K562 (cell line): ENCODE measurements around the gene TCEANC2. TPM values are rescaled to one million over a fixed set of nuclear protein-coding genes. Genes with fewer than 3 reads are reported as not detected.
A peak's percentile ranks its signal among the peaks of the same experiment; 100 is the strongest.

Source experiments
- CHD1 ChIP-seq: fragments of 200-600 bp; sonication (generic); IDR thresholded peaks from one replicate; pipeline ENCODE4 v1.6.1; 2012; ENCODE audit warnings: mild to moderate bottlenecking, moderate library complexity, low read length, inconsistent platforms
- GATAD2A ChIP-seq: fragments of 450-650 bp; IDR thresholded peaks from 2 replicates; pipeline ENCODE4 v1.6.1; 2017
- ILF3 ChIP-seq: fragments of 450-650 bp; IDR thresholded peaks from 2 replicates; pipeline ENCODE4 v1.6.1; 2018; ENCODE audit warnings: antibody characterized with exemption, mild to moderate bottlenecking, moderate library complexity, borderline replicate concordance
- NCOR1 ChIP-seq: fragments of 450-650 bp; IDR thresholded peaks from 2 replicates; pipeline ENCODE4 v1.6.1; 2016; ENCODE audit warnings: mild to moderate bottlenecking, moderate library complexity
- NR3C1 ChIP-seq: sonication (generic); formaldehyde crosslinking; IDR thresholded peaks from 2 replicates; pipeline ENCODE4 v1.8.1; 2022; ENCODE audit warnings: missing genetic modification reagents
- NR4A1 ChIP-seq, 2 experiments: fragments of 250-450 bp in 1 of 2; fragments of 450-650 bp in 1 of 2; sonication (Bioruptor Pico) in 1 of 2; IDR thresholded peaks; 2 replicates each; pipeline versions ENCODE4 v1.4.0 to v1.6.1; 2016 to 2020; ENCODE audit warnings: mild to moderate bottlenecking in 2 of 2, missing compliant biosample characterization in 1 of 2, missing genetic modification characterization in 1 of 2, moderate library complexity in 1 of 2
- NRF1 ChIP-seq, 2 experiments: fragments of 450-650 bp; IDR thresholded peaks in 1 of 2; conservative IDR thresholded peaks in 1 of 2; 2 replicates each; pipeline ENCODE4 v1.6.1; 2014; ENCODE audit warnings: mild to moderate bottlenecking in 2 of 2
- PHB2 ChIP-seq: fragments of 450-650 bp; IDR thresholded peaks from 2 replicates; pipeline ENCODE4 v1.6.1; 2017; ENCODE audit warnings: low read depth
- RBM14 ChIP-seq: fragments of 200-400 bp; formaldehyde crosslinking; IDR thresholded peaks from 2 replicates; pipeline ENCODE4 v1.6.1; 2018; ENCODE audit warnings: low read depth, mild to moderate bottlenecking, low read length, moderate library complexity, borderline replicate concordance; ENCODE audit not compliant: insufficient read depth
- RBM34 ChIP-seq: fragments of 200-400 bp; formaldehyde crosslinking; IDR thresholded peaks from 2 replicates; pipeline ENCODE4 v1.6.1; 2018; ENCODE audit warnings: low read length, borderline replicate concordance; ENCODE audit not compliant: insufficient read depth
- U2AF2 ChIP-seq: fragments of 200-400 bp; formaldehyde crosslinking; optimal IDR thresholded peaks from 2 replicates; pipeline ENCODE3; 2017; ENCODE audit warnings: low read depth, mild to moderate bottlenecking, low read length
- ZNF143 ChIP-seq: sonication (generic); formaldehyde crosslinking; IDR thresholded peaks from 2 replicates; pipeline ENCODE4 v1.9.0; 2022; ENCODE audit warnings: mild to moderate bottlenecking, missing genetic modification reagents
- ZNF146 ChIP-seq: IDR thresholded peaks from one replicate; pipeline ENCODE4 v1.6.1; 2018; ENCODE audit warnings: missing compliant biosample characterization; ENCODE audit not compliant: unreplicated experiment
- ZNF699 ChIP-seq: fragments of 250-450 bp; sonication (Bioruptor Pico); IDR thresholded peaks from 2 replicates; pipeline ENCODE4 v1.8.0; 2021; ENCODE audit warnings: mild to moderate bottlenecking, moderate library complexity; ENCODE audit not compliant: insufficient replicate concordance
- polyA plus RNA-seq, 8 experiments: library from polyadenylated mRNA; depleted of rRNA in 4 of 8; stranded (reverse) in 5 of 8; unstranded in 3 of 8; fragments of >200 nt; fragmentation: Nextera tagmentation in 2 of 8; fragmentation: Illumina TruSeq in 1 of 8; extraction: Ambion mirVana in 2 of 8; extraction: Trizol in 1 of 8; gene quantifications; 2 replicates each; pipeline versions ENCODE4 v1.2.1 to v1.2.3, GENCODE V29; 2011 to 2014; ENCODE audit warnings: inconsistent platforms in 1 of 8, missing spikeins in 1 of 8
- total RNA-seq, 7 experiments: library from RNA; depleted of rRNA in 6 of 7; stranded (reverse); fragments of >200 nt in 6 of 7; fragmentation: Illumina TruSeq in 2 of 7; extraction: Trizol in 2 of 7; gene quantifications; 2 replicates each; pipeline versions ENCODE4 v1.2.1 to v1.2.3, GENCODE V29; 2011 to 2021; ENCODE audit warnings: low replicate concordance in 1 of 7
- TF ChIP-seq, protein P1 (sequence below), 2 experiments: fragments of 150-350 bp in 1 of 2; IDR thresholded peaks; 2 replicates each; pipeline ENCODE4 v1.6.1; 2012 to 2016; ENCODE audit warnings: low read depth in 2 of 2, low read length in 2 of 2, mild to moderate bottlenecking in 1 of 2, moderate library complexity in 1 of 2
- TF ChIP-seq, protein P2 (sequence below): sonication (generic); formaldehyde crosslinking; IDR thresholded peaks from 2 replicates; pipeline ENCODE4 v1.8.1; 2023; ENCODE audit warnings: mild to moderate bottlenecking, missing genetic modification reagents
- TF ChIP-seq, protein P3 (sequence below): sonication (generic); formaldehyde crosslinking; IDR thresholded peaks from 2 replicates; pipeline ENCODE4 v1.8.0; 2022; ENCODE audit warnings: mild to moderate bottlenecking, missing genetic modification reagents

Gene TCEANC2
- total and polyA plus RNA-seq, 9 of the 15 experiments (the other 6 are each of a cell fraction or from before 2014, with no cell fraction given) = 3.3 to 10.2 (median 7.0) TPM

DNA sequence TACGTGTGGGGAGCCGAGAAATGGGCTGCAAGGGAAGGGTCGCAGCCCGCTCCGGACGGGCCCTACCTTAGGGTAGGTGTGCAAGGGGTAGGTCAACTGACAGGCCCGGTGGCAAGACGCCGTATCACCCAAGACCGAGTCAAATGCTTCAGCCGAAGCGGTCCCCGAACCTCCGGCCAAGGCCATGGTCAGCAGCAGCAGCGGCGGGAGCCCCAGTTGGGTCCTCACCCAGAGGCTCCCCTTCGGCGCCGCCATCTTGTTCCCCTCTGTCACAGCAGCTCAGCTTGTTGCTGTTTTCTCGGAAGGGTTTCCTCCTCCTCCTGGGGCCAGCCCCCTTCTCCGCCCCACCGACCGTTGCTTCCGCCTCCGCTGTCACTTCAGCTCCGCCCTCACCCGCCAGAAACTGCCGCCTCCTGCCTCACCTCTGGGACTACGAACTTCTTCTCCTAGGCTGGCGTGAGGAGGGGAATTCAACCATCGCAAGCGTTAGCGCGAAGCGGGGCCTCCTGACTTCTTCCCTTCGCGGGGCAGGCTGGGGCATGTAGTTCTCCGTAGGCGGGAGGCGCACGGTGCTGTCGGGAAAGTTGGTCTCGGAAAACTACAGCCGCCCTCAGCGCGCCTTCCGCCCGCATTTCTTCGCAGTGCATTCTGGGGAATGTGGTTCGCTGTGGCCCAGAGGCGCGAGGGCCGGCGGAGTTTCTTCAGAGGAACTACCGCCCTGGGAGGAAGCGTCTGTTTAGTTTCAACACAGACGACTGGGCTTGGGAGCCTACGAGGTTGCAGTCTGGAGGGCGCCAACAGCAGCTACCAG, at the start of gene TCEANC2, which contains the start of gene TMEM59 (continued):
- TF ChIP-seq, protein P1, sequence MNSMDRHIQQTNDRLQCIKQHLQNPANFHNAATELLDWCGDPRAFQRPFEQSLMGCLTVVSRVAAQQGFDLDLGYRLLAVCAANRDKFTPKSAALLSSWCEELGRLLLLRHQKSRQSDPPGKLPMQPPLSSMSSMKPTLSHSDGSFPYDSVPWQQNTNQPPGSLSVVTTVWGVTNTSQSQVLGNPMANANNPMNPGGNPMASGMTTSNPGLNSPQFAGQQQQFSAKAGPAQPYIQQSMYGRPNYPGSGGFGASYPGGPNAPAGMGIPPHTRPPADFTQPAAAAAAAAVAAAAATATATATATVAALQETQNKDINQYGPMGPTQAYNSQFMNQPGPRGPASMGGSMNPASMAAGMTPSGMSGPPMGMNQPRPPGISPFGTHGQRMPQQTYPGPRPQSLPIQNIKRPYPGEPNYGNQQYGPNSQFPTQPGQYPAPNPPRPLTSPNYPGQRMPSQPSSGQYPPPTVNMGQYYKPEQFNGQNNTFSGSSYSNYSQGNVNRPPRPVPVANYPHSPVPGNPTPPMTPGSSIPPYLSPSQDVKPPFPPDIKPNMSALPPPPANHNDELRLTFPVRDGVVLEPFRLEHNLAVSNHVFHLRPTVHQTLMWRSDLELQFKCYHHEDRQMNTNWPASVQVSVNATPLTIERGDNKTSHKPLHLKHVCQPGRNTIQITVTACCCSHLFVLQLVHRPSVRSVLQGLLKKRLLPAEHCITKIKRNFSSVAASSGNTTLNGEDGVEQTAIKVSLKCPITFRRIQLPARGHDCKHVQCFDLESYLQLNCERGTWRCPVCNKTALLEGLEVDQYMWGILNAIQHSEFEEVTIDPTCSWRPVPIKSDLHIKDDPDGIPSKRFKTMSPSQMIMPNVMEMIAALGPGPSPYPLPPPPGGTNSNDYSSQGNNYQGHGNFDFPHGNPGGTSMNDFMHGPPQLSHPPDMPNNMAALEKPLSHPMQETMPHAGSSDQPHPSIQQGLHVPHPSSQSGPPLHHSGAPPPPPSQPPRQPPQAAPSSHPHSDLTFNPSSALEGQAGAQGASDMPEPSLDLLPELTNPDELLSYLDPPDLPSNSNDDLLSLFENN (IDR thresholded peaks at IDR 0.05; ENCODE audit: low read depth in 2 of 2, low read length in 2 of 2) = no peak
- TF ChIP-seq GATAD2A (no peak), NR4A1 (CRISPR knock-in tag; IDR thresholded peaks at IDR 0.05) (no peak), NR4A1 (tag; IDR thresholded peaks at IDR 0.05) (peak; percentile 47; the same call in 1 of the 2 replicates), NRF1 (conservative IDR thresholded peaks at IDR 0.05 in 1 of 2, IDR thresholded peaks at IDR 0.05 in 1 of 2) (peak; percentile 84 to 86), RBM34 (no peak), RBM14 (0 out of 2 replicates have a peak, but pooled peaks have one; percentile 57), PHB2 (no peak), NR3C1 (CRISPR knock-in tag) (no peak), ZNF699 (CRISPR knock-in tag) (no peak), U2AF2 (no peak), CHD1 (peak; percentile 69), ZNF143 (peak; percentile 99), NCOR1 (no peak), ILF3 (no peak), ZNF146 (no peak)
- TF ChIP-seq, protein P2, sequence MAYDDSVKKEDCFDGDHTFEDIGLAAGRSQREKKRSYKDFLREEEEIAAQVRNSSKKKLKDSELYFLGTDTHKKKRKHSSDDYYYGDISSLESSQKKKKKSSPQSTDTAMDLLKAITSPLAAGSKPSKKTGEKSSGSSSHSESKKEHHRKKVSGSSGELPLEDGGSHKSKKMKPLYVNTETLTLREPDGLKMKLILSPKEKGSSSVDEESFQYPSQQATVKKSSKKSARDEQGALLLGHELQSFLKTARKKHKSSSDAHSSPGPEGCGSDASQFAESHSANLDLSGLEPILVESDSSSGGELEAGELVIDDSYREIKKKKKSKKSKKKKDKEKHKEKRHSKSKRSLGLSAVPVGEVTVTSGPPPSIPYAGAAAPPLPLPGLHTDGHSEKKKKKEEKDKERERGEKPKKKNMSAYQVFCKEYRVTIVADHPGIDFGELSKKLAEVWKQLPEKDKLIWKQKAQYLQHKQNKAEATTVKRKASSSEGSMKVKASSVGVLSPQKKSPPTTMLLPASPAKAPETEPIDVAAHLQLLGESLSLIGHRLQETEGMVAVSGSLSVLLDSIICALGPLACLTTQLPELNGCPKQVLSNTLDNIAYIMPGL = no peak
- TF ChIP-seq, protein P3, sequence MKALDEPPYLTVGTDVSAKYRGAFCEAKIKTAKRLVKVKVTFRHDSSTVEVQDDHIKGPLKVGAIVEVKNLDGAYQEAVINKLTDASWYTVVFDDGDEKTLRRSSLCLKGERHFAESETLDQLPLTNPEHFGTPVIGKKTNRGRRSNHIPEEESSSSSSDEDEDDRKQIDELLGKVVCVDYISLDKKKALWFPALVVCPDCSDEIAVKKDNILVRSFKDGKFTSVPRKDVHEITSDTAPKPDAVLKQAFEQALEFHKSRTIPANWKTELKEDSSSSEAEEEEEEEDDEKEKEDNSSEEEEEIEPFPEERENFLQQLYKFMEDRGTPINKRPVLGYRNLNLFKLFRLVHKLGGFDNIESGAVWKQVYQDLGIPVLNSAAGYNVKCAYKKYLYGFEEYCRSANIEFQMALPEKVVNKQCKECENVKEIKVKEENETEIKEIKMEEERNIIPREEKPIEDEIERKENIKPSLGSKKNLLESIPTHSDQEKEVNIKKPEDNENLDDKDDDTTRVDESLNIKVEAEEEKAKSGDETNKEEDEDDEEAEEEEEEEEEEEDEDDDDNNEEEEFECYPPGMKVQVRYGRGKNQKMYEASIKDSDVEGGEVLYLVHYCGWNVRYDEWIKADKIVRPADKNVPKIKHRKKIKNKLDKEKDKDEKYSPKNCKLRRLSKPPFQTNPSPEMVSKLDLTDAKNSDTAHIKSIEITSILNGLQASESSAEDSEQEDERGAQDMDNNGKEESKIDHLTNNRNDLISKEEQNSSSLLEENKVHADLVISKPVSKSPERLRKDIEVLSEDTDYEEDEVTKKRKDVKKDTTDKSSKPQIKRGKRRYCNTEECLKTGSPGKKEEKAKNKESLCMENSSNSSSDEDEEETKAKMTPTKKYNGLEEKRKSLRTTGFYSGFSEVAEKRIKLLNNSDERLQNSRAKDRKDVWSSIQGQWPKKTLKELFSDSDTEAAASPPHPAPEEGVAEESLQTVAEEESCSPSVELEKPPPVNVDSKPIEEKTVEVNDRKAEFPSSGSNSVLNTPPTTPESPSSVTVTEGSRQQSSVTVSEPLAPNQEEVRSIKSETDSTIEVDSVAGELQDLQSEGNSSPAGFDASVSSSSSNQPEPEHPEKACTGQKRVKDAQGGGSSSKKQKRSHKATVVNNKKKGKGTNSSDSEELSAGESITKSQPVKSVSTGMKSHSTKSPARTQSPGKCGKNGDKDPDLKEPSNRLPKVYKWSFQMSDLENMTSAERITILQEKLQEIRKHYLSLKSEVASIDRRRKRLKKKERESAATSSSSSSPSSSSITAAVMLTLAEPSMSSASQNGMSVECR (CRISPR knock-in tag) = peak; percentile 90
